GM19351 (cell line): Measurements from ENCODE around the gene RNF126.
"Not testable (repeated sequence)": the region's sequence is repeated elsewhere in the genome, so short reads cannot be mapped to it uniquely, and the experiment has no call there.

Experiments
- ATAC-seq: cut with Tn5 transposase; IDR thresholded peaks from one replicate; pipeline ENCODE4 v1.9.1; 2021; ENCODE audit warnings: mild to moderate bottlenecking, moderate library complexity; ENCODE audit not compliant: unreplicated experiment

The RNF126 gene

DNA sequence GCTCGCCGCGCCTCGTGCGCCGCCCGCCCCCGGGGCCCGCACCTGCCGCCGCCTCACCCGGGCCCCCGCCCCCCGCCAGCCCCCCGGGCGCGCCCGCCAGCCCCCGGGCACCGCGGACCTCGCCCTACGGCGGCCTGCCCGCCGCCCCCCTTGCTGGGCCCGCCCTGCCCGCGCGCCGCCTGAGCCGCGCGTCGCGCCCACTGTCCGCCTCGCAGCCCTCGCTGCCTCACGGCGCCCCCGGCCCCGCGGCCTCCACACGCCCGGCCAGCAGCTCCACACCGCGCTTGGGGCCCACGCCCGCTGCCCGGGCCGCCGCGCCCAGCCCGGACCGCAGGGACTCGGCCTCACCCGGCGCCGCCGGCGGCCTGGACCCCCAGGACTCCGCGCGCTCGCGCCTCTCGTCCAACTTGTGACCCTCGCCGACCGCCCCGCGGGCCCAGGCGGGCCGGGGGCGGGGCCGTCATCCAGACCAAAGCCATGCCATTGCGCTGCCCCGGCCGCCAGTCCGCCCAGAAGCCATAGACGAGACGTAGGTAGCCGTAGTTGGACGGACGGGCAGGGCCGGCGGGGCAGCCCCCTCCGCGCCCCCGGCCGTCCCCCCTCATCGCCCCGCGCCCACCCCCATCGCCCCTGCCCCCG is 46.8 kb downstream of the RNF126 start:
- no peak for ATAC-seq

DNA sequence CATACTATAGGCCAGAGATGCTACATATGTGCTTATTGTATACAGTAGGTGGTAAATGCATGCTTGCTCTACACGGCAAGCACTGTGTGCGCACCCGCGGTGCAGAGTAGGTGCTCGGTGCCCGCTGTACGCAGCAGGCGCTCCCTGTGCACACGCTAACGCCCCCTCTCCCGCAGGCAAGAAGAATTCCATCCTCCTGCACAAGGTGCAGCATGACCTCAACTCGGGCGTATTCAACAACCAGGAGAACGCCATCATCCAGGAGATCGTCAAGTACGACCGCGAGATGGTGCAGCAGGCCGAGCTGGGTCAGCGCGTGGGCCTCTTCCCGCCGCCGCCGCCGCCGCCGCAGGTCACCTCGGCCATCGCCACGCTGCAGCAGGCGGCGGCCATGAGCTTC is 47.4 kb downstream of the RNF126 start:
- ATAC-seq, result no peak

DNA sequence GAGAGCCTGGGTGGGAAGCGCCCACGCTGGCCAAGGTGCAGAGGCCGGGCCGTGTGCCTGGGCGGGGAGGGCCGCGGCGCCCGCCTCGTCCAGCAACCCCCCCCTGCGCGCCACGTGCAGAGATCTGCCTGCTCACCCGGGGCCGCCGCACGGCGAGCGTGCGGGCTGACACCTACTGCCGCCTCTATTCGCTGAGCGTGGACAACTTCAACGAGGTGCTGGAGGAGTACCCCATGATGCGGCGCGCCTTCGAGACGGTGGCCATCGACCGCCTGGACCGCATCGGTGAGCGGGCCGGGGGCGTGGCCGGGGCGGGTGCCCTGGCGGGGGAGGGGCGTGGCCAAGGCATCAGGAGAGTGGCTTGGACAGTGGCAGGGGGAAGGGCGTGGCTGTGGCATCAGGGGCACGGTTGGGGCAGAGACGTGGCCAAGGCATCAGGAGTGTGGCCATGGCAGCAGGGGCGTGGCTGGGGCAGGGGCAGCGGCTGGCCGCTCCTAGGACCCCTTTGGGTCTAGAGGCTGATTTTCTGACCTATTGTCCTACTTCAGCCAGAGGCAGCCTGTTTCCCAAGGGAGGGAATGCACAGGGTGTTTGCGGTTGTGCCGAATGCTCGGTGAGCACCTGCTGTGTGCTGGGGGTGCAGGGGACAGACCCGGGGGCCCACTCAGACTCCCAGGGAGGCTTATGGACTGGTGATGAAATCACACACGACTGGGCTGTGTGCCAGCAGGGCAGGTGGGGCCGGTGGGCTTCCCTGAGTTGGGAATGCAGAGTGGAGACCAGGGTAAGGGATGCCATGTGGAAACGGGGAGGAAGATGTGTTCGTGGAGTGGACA is 49.1 kb downstream of the RNF126 start:
- no peak for ATAC-seq

DNA sequence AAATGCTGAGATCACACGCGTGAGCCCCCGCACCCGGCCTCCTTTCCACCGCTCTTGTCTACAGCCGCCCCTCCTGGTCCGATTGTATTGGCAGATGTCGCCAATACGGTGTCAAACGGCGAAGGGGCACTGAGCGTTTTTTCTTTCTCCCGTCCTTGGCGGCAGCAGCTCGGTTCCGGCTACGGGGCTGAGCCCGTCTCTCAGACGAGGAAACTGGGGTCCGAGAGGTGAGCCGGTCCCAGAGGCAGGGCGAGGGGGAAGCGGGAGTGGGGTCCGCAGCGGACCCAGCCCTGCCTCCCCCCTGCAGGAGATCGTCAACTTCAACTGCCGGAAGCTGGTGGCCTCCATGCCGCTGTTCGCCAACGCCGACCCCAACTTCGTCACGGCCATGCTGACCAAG is 50.1 kb downstream of the RNF126 start:
- no peak for ATAC-seq

DNA sequence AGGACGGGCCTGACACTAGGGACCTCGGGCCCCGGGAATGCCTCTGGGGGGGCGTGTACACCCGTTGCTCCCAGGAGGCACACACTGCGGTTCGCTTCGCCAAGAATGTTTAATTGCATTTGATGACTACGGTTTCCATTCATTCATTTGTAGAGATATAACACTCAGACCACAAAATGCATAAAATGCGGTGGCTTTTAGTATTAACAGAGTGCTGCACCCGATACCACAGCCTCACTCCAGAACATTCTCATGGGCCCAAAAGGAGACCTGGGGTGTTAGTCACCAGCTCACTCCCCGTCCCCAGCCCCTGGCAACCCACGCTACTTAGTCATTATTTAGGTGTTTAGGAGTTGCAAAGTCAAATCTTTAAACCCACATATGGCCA is 51.5 kb downstream of the RNF126 start:
- ATAC-seq, result no peak

DNA sequence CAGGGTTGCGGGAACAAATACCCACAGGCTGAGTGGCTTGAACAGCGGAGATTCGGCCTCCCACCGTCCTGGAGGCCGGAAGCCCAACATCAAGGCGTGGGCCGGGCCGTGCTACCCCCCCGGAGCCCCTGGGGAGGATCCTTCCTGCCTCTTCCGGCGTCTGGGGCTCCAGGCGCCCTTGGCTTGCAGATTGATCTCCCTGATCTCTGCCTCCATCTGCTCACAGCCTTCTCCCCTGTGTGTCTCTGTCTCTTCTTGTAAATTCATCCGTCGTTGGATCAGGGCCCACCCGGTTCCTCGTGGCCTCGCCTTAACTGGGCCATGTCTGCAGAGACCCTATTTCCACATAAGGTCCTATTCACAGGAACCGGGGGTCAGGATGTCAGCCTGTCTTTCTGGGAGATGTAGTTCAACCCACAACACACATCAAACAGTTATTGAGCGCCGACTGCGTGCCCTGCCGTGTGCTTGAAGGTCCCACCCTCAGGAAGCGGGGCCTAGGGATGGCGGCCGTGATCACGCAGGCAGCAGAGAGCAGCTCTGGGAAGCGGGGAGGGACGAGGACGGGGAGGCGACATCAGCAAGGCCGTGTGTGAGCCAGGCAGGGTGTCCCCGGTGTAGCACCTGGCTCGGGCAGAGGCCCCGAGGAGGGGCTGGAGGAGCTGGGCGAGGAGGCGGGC is 52.1 kb downstream of the RNF126 start:
- ATAC-seq, result no peak

DNA sequence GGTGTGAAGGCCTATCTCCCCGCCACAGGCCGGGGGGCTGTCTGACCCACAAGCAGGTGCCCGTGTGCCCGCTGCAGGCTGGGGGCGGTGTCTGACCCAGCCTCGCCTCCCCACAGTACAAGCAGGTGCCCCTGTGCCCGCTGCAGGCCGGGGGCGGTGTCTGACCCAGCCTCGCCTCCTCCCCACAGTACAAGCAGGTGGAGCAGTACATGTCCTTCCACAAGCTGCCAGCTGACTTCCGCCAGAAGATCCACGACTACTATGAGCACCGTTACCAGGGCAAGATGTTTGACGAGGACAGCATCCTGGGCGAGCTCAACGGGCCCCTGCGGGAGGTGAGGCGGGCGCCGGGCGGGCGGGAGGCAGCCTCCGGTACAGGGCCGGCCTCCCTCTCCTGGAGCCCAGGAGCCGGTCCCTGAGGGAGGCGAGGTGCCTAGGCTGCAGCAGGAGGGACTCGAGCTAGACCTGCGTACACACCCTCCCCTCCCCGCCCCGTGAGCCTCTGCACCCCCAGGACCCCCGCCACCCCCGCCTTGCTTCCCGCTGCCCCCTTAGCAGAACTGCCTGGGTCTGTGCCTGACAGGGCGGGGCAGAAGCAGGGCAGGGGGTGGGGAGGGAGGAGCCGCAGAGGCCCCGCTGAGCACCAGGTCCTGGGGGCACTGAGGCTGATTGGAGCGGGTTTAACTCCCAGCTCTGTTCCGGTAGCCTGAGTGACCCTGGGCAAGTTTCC is 52.8 kb downstream of the RNF126 start:
- no peak for ATAC-seq

DNA sequence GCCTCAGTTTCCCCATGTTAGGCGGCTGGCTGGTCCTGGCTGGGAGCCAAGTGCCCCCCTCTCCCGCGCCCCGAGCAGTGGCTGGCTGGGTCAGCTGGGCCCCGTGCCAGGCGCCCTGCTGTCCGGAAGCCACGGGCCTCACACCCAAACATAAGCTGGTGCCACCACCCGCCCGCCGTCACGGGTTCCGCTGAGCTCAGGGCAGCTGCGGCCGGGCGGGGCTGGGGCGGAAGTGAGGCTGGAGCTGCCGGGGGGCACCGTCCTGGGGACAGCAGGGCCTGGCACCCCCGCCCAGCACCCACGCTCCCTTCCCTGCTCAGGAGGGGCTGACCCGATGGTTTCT is 54.0 kb downstream of the RNF126 start:
- no peak for ATAC-seq

DNA sequence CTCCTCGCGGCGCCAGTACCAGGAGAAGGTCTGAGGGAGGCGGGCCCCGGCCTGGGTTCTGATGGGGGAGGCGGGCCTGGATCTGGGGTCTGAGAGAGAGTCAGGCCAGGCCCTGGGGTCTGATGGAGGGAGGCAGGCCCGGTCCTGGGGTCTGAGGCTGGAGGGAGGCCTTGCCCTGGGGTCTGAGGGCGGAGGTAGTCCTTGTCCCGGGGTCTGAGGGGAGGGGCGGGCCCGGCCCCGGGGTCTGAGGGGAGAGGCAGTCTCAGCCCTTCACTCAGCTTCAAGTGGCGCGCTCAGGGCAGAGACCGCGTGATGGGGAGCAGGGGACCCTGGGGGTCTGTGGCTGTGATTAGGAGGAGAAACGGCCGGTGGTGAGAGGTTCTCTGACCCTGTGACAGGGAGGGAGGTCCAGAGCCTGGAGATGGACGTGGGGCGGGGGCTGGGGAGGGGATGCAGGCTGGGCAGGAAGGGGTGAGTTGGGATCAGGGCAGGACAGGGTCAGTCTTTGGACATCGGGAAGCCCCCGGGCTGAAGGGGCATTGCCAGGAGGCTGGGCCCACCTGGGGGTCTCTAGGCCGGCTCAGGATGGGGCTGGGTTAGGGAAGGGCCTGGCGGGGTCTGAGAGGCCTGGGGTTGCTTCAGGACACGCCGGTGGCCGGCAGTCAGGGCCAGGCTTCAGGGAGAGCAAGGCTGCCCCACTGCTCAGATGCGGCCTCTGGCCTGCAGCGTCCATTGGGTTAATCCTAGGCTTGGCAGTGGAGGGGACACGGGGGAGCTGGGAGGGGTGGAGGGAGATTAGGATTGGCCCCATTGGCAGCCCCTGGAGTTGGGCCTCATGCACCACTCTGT is 54.6 kb downstream of the RNF126 start:
- no peak for ATAC-seq

DNA sequence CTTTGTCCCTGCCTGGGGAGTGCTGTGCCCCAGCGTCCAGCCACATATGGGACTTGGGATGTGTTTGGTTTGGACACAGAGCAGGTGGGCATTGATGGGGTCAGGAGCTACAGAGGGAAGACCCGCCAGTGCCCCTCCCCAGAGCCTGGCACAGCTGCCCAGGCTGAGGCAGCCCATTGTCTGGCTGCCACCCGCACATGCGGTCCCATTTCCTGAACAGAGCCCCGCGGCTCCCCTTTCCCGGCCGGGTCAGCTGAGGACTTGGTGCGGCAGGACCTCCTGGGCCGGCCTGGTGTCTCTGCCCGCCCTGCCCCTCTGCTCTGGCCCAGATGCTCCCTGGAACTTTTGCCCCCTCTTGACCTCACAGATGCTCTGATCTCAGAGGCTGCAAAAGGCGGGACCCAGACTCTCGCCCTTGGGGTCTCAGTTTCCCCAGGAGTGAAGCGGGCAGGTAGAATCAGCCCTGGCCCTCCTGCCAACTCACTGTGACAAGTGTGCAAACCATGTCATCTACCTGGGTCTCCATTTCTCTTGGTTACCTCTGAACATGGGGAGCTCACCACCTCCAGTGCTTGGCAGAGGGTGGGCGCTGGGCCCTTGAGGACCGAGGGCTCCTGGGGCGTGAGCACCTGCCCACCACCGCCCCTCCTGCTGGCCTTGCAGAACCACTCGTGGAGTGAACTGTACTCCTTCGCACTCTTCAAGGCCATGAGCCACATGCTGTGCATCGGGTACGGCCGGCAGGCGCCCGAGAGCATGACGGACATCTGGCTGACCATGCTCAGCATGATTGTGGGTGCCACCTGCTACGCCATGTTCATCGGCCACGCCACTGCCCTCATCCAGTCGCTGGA is 55.5 kb downstream of the RNF126 start:
- ATAC-seq, result no peak

DNA sequence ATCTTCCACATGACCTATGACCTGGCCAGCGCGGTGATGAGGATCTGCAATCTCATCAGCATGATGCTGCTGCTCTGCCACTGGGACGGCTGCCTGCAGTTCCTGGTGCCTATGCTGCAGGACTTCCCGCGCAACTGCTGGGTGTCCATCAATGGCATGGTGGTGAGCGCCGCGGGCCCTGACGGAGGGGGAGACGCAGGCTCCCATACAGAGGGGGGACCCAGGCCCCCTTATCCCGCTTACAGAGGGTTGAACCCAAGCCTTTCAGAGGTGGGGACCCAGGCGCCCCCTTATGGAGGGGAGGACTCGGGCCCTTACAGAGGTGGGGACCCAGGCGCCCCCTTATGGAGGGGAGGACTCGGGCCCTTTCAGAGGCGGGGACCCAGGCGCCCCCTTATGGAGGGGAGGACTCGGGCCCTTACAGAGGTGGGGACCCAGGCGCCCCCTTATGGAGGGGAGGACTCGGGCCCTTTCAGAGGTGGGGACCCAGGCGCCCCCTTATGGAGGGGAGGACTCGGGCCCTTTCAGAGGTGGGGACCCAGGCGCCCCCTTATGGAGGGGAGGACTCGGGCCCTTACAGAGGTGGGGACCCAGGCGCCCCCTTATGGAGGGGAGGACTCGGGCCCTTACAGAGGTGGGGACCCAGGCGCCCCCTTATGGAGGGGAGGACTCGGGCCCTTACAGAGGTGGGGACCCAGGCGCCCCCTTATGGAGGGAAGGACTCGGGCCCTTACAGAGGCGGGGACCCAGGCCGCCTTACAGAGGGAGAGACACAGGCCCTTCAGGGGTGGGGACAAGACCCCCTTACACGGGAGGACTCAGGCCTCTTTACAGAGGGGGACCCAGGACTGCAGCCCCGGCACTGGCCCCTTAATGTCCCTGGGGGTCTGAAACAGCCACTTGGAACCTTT is 57.7 kb downstream of the RNF126 start:
- ATAC-seq, result not testable (repeated sequence)

DNA sequence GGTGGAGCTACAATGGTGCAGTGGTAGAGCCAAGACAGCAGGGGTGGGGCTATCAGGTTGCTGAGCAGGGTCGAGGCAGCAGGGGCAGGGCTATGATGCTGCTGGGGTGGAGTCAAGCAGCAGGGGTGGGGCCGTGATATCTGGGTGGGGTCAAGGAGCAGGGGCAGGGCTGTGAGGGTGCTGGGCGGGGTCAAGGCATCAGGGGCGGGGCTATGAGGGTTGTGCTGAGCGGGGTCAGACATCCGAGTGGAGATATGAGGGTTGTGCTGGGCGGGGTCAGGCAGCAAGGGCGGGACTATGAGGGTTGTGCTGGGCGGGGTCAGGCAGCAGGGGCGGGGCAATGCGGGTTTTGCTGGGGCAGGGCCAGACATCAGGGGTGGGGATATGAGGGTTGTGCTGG is 58.7 kb downstream of the RNF126 start:
- ATAC-seq, result no peak

DNA sequence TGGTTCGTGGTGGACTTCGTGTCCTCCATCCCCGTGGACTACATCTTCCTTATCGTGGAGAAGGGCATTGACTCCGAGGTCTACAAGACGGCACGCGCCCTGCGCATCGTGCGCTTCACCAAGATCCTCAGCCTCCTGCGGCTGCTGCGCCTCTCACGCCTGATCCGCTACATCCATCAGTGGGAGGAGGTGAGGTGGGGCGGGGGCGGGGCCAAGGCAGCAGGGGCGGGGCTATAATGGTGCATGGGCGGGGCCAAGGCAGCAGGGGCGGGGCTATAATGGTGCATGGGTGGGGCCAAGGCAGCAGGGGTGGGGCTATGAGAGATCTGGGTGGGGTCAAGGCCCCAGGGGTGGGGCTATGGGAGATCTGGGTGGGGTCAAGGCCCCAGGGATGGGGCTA is 59.2 kb downstream of the RNF126 start:
- not testable (repeated sequence) for ATAC-seq

DNA sequence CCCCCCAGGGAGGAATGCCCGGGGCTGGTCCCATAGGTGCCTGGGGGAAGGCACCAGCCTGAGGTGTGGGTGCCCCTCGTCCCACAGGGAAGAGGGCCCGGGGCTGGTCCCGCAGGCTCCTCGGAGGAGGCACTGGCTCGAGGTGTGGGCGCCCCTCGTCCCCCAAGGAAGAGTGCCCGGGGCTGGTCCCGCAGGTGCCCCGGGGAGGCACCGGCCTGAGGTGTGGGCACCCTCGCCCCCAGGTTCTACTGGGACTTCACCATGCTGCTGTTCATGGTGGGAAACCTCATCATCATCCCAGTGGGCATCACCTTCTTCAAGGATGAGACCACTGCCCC is 59.7 kb downstream of the RNF126 start:
- ATAC-seq, result not testable (repeated sequence)

DNA sequence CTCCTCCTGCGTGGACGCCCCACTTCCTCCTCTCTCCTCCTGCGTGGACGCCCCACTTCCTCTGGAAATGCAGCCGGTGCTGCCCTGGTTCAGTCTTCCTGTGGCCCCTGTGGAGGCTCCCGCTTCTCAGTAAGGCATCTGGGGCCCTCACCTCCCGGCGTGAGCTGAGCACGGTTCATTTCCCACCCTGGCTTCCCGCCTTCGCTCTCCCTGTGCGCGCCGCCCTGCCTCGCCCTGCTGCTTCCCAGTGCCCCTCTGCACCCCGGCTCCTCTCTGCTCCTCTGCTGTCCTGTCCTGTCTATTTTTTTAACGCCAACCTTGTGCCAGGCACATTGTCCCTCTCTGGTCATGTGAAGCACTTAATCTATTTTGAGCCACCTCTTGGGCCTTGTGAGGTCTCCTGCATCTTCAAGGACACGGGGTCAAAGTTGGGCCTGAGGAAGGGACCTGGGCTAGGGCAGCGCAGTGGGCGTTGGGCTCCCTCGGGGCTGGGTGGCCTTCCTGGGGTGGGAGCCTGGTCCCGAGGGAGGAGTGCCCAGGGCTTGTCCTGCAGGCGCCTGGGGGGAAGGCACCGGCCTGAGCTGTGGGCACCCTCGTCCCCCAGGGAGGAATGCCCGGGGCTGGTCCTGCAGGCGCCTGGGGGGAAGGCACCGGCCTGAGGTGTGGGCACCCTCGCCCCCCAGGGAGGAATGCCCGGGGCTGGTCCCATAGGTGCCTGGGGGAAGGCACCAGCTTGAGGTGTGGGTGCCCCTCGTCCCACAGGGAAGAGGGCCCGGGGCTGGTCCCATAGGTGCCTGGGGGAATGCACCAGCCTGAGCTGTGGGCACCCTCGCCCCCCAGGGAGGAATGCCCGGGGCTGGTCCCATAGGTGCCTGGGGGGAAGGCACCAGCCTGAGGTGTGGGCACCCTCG is 60.4 kb downstream of the RNF126 start:
- ATAC-seq, result no peak

DNA sequence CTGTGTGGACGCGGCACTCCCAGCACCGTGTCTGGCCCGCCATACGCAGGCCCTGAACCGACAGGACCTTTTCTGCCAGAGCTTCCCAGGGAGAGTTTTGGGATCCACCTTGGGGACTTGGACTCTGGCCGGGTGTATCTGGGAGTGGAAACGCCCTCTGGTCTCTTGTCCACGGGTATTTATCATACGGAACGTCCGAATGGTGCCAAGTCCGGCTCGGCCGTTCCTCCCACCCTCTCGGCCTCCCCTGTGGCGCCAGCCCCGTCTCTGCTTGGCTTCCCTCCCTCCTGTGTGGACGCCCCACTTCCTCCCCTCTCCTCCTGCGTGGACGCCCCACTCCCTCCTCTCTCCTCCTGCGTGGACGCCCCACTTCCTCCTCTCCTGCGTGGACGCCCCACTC is 61.2 kb downstream of the RNF126 start:
- no peak for ATAC-seq

DNA sequence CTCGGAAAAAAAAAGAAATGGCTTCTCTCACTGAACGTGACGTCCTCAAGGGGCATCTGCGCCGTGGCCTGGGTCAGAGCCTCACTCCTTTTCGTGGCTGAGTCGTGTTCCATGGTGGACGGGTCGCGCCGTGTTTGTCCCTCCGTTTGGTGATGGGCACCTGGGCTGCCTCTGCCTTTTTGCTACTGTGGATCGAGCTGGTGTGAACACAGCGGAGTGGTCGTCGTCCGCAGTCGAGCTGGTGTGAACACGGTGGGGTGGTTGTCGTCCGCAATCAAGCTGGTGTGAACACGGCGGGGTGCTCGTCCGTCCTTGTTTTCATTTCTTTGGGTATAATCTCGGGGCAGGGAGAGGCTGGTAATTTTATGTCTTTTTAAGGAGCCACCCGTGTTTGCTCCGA is 61.7 kb downstream of the RNF126 start:
- ATAC-seq, result no peak
